ENCODE results near the gene ZFAND6.

ZFAND6 gene

DNA sequence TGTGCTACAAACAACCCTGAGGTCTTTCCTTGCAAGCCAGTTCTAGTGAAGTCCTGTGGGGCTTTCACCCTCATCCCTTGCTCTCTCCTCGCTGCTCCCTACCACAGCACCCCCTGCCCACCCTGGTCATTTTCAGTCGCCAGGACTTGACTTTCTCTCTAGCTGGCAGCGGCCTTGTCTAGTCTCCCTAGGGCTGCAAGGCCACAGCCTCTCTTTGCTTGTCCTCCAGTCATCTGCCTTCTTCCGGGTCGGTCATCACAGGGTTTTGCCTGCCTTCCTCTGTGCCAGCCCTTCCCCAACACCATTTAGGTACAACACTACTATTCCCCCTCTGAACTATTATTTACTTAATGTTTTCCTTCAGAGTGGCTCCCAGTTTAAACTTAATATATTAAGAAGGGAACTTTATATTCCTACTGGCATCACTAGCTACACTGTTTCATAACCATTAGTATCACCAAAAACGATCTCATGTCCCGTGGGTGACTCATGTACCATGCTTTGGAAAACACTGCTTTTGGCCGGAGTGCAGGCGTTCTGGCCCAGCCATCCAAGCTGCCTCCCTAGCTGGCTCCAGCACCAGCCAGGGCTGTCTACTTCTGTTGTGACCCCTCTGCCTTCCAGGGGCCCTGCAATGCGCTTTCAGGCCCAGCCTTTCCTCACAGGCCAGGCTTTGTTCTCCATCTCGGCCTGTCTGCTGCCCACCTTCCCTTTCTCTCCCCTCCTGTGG, 114.7 kb downstream of the ZFAND6 start:
- TF ChIP-seq, protein P1, sequence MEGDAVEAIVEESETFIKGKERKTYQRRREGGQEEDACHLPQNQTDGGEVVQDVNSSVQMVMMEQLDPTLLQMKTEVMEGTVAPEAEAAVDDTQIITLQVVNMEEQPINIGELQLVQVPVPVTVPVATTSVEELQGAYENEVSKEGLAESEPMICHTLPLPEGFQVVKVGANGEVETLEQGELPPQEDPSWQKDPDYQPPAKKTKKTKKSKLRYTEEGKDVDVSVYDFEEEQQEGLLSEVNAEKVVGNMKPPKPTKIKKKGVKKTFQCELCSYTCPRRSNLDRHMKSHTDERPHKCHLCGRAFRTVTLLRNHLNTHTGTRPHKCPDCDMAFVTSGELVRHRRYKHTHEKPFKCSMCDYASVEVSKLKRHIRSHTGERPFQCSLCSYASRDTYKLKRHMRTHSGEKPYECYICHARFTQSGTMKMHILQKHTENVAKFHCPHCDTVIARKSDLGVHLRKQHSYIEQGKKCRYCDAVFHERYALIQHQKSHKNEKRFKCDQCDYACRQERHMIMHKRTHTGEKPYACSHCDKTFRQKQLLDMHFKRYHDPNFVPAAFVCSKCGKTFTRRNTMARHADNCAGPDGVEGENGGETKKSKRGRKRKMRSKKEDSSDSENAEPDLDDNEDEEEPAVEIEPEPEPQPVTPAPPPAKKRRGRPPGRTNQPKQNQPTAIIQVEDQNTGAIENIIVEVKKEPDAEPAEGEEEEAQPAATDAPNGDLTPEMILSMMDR (conservative IDR thresholded peaks at IDR 0.05): no peak
- no peak overlapping the region; the same call in 1 of the 2 replicates for H3K27ac ChIP-seq

GRCh38 chr15:80175436-80175835, 116.0 kb downstream of the ZFAND6 start:
- H3K27ac ChIP-seq: peak overlapping the region; percentile 69; the same call in 1 of the 2 replicates
- TF ChIP-seq, protein P1 (conservative IDR thresholded peaks at IDR 0.05): no peak

GRCh38 chr15:80176443-80176842, 117.0 kb downstream of the ZFAND6 start:
- H3K27ac ChIP-seq: peak overlapping the region; percentile 69
- TF ChIP-seq, protein P1 (conservative IDR thresholded peaks at IDR 0.05): no peak

DNA sequence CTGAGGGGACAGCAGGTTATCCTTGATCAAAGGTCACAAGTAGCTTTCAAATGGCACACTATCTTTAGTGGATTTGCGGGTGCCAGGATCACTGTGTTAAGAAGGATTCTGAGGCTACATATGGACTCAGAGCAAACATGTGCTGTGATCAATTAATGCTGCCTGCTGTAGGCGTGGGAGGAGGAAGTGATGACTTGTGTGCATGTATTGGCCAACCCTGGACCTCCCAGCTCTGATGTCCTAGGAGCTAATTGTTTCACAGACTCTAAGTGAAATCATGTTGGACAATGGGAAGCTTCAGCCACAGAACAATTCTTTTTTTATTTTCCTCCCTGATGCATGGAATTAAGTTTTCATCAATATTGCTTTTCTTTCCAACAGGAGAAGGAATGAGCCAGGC, 117.7 kb downstream of the ZFAND6 start:
- H3K27ac ChIP-seq: peak overlapping the region; percentile 69
- TF ChIP-seq, protein P1 (conservative IDR thresholded peaks at IDR 0.05): no peak

- H3K27ac ChIP-seq: no peak overlapping the region
- TF ChIP-seq, protein P1 (conservative IDR thresholded peaks at IDR 0.05): no peak
These were observed 119.7 kb downstream of the ZFAND6 start for GRCh38 chr15:80179025-80179759.

DNA sequence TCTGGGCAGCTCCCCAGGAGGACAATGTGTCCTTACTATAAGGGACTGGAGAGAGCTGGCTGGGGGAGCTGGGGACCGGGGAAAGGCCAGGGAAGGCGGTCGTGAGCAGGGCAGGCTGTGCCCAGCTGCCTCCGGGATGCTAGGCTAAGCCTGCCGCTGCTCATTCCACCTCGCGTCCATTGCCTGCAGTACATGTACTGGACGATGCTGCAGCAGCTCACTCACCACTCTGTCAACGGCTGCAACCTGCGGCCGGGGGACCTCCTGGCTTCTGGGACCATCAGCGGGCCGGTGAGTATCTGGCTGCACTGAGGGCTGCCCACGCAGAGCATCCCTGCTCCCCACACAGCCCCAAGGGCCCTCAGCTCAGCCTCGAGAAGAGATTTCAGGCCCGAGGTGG, 120.5 kb downstream of the ZFAND6 start:
- TF ChIP-seq, protein P1 (conservative IDR thresholded peaks at IDR 0.05): no peak
- no peak overlapping the region for H3K27ac ChIP-seq

DNA sequence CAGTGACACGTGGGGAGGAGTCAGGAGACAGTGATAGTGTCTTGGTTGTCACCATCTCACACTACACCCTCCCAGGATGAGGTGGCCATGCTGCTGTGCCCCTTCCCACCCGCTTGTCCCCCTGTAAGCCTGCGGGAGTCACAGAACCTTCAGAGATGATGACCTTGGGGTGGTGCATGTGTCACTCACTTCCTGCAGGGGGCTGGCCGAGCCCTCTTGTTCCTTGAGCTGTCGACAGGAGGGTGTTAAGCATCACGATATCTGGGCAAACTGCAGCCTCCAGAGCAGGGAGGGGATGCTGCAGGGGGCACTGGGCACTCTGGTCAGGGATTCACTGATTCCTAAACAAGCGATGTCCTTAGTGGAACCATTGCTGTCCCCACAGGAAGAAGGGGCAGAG, 121.0 kb downstream of the ZFAND6 start:
- TF ChIP-seq, protein P1 (conservative IDR thresholded peaks at IDR 0.05): no peak
- H3K27ac ChIP-seq: no peak overlapping the region
